ENCODE measurements around the gene CCN5.
A peak's percentile ranks its signal among the peaks of the same experiment; 100 is the strongest.

The CCN5 gene

DNA sequence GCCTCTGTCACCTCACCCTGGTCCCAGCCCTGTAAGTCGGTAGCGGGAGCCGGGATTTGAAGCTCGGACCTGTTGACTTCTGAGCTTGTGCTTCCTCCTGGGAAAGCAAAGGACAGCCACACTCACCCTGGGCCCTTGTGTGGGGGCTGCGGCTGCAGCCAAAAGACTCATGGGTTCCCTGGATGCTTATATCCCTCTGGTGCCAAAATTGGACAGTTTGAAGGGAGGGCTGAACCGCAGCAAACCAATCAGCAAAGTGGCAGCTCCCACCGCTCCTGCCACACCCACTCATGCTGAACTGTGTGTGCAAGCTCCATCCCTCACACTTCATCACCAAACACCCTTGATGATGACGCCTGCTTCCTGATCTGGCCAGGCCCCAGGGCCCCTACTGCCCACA, 3.9 kb upstream of the CCN5 start:
- H3K4me3 ChIP-seq (ENCODE audit: low read depth, low read length): no peak overlapping the region
- TF ChIP-seq MYC (IDR thresholded peaks at IDR 0.05; ENCODE audit: low read depth, low read length) (no peak), POLR2A (IDR thresholded peaks at IDR 0.05; ENCODE audit: extremely low read depth, insufficient read length) (no peak)
- TF ChIP-seq, protein P1, sequence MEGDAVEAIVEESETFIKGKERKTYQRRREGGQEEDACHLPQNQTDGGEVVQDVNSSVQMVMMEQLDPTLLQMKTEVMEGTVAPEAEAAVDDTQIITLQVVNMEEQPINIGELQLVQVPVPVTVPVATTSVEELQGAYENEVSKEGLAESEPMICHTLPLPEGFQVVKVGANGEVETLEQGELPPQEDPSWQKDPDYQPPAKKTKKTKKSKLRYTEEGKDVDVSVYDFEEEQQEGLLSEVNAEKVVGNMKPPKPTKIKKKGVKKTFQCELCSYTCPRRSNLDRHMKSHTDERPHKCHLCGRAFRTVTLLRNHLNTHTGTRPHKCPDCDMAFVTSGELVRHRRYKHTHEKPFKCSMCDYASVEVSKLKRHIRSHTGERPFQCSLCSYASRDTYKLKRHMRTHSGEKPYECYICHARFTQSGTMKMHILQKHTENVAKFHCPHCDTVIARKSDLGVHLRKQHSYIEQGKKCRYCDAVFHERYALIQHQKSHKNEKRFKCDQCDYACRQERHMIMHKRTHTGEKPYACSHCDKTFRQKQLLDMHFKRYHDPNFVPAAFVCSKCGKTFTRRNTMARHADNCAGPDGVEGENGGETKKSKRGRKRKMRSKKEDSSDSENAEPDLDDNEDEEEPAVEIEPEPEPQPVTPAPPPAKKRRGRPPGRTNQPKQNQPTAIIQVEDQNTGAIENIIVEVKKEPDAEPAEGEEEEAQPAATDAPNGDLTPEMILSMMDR (IDR thresholded peaks at IDR 0.05; ENCODE audit: low read depth, low read length): no peak
- TF ChIP-seq, protein P2, sequence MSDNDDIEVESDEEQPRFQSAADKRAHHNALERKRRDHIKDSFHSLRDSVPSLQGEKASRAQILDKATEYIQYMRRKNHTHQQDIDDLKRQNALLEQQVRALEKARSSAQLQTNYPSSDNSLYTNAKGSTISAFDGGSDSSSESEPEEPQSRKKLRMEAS (IDR thresholded peaks at IDR 0.05; ENCODE audit: low read depth, low read length): no peak
- DNase-seq (ENCODE audit: low read depth): no peak

DNA sequence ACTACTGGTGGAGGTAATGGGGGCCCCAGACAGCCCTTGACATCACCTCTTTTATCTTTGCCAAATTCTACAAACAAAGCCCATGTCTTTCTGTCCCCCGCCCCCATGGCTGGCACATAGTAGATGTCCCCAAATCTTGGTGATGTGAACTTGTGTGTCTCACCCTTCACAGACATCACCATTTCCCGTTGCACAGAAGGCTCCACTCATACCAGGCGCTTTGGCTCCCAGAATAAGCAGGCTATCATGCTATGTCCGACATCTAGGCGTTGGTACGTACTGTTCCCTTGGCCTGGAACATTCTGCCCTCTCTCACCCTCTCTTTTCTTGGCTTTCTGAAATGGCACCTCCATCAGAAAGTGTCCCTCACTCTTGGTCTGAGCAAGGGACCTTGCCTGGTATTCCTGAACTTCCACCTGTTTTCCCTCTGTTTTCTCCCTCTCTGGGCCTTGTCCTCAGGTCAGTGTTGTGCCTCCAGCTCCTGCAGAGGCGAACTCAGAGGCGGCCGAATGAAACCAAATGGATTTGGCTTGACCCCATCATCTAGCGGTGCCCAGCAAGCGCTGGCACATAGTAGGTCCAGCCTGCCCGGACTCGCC, 968 bp upstream of the CCN5 start:
- no peak overlapping the region for H3K4me3 ChIP-seq (ENCODE audit: low read depth, low read length)
- TF ChIP-seq, protein P1 (IDR thresholded peaks at IDR 0.05; ENCODE audit: low read depth, low read length): no peak
- TF ChIP-seq, protein P2 (IDR thresholded peaks at IDR 0.05; ENCODE audit: low read depth, low read length): no peak
- TF ChIP-seq MYC (IDR thresholded peaks at IDR 0.05; ENCODE audit: low read depth, low read length) (no peak), POLR2A (IDR thresholded peaks at IDR 0.05; ENCODE audit: extremely low read depth, insufficient read length) (no peak)
- no peak for DNase-seq (ENCODE audit: low read depth)

DNA sequence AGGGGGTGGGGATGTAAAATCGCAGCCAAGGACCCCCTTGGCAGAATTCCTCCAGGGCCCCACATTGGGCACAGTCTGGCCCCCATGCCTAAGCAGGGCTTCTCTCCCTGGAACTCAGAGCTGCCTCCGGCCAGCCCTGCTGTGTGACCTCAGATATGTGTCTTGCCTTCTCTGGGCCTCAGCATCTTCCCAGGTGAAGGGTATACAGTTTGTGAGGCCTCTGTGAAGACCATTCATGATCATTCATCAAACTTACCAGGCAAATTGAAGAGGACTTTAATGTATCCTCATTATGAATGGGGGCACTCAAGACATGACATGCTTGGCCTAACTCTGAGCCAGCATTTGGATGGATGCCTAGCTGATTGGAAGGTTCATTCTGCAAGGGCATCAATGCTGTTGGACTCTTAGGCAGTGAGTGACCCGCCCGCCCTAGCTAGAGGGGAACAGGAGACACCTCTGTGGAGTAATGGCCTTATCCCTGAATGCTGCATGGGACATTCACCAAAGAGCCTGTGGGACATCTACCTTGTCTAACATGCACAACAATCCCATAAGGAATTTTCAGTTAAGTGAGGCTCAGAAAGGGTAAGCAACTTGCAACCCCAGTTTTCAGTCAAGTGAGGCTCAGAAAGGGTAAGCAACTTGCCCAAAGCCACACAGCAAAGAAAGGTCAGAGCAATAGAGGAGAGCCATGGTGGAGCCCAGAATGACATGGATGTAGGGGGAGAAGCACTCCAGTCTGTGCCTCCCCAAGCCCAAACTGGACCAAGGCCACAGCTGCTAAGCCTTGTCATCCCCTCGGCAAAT, 535 bp downstream of the CCN5 start:
- TF ChIP-seq, protein P2 (IDR thresholded peaks at IDR 0.05; ENCODE audit: low read depth, low read length): no peak
- TF ChIP-seq MYC (IDR thresholded peaks at IDR 0.05; ENCODE audit: low read depth, low read length): no peak
- TF ChIP-seq, protein P1 (IDR thresholded peaks at IDR 0.05; ENCODE audit: low read depth, low read length): no peak
- no peak for TF ChIP-seq POLR2A (IDR thresholded peaks at IDR 0.05; ENCODE audit: extremely low read depth, insufficient read length)
- H3K4me3 ChIP-seq (ENCODE audit: low read depth, low read length): no peak overlapping the region
- no peak for DNase-seq (ENCODE audit: low read depth)

DNA sequence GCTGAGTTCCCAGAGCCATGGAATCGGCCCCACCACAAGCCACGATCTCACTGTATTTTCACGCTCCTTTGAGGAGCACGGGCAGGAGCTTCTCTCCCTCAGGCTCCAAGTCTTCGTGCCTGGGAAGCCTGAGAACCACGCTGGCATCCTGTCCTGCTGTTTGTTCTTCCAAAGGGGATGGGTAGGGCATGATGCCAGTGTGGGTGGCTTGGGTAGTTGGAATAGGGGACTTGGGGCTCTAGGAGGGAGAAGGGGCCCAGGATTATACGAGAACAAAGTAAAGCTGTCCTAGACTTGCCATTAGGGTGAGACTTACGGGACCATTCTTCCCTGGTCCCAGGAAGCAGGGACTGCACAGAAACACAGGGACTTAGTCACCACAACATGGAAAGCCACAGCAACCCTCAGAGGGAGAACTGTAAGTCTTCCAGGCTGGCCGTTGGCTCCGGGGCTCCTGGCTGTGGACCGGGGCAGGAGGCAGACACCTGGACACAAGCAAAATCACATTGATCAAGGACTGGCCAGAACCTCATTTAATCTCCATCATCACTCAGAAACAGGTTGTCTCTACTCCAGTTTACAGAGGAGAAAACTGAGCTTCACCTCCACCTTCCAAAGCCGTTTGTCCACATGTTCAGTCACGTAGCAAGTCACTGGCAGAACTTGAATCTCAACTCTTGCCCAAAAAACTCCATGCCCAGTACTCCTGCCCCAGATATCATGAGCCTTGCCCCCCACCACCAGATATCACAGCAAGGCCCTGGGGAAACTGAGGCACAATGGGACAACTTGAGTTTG, 1.3 kb downstream of the CCN5 start:
- TF ChIP-seq, protein P1 (IDR thresholded peaks at IDR 0.05; ENCODE audit: low read depth, low read length): no peak
- TF ChIP-seq, protein P2 (IDR thresholded peaks at IDR 0.05; ENCODE audit: low read depth, low read length): no peak
- no peak for TF ChIP-seq MYC (IDR thresholded peaks at IDR 0.05; ENCODE audit: low read depth, low read length)
- no peak for TF ChIP-seq POLR2A (IDR thresholded peaks at IDR 0.05; ENCODE audit: extremely low read depth, insufficient read length)
- DNase-seq (ENCODE audit: low read depth): no peak

DNA sequence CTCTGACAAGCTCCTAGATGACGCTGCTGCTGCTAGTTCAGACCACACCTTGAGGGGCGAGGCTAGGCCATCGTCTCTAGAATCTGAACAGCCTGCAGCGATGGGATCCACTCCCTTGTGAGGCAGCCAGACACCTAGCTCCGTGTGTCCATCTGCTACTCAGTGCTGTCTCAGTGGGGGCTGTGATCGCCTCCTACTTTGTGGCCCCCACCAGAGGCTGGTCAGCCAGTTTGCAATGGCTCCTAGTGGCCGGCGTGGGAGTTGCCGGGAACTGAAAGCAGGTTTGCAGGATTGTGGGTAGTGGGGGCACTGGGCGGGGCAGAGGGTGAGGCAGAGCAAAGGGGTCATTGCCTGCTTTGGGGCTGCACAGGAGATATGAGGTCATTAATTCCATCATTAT, 2.8 kb downstream of the CCN5 start:
- DNase-seq (ENCODE audit: low read depth): no peak
- no peak overlapping the region for H3K4me3 ChIP-seq (ENCODE audit: low read depth, low read length)
- TF ChIP-seq, protein P1 (IDR thresholded peaks at IDR 0.05; ENCODE audit: low read depth, low read length): peak; percentile 34
- TF ChIP-seq, protein P2 (IDR thresholded peaks at IDR 0.05; ENCODE audit: low read depth, low read length): no peak
- no peak for TF ChIP-seq POLR2A (IDR thresholded peaks at IDR 0.05; ENCODE audit: extremely low read depth, insufficient read length)

More for the DNA sequence above, 1.3 kb downstream of the CCN5 start:
- H3K4me3 ChIP-seq (ENCODE audit: low read depth, low read length): no peak overlapping the region
